Muscle layer of colon (tissue), 2 donors: ENCODE results near the gene DPH5.
"Not testable (repeated sequence)": the region's sequence is repeated elsewhere in the genome, so short reads cannot be mapped to it uniquely, and the experiment has no call there.

Source experiments
- H3K27ac ChIP-seq: one replicate; pipeline ENCODE4 v1.7.0; 2013; ENCODE audit warnings: low read depth, mild to moderate bottlenecking, low read length, moderate library complexity
- H3K27me3 ChIP-seq, 2 donors: one replicate each; pipeline ENCODE4 v1.7.0; 2013; ENCODE audit warnings: low read length in 2 of 2, mild to moderate bottlenecking in 2 of 2; ENCODE audit not compliant: insufficient read depth in 2 of 2, control insufficient read depth in 1 of 2
- H3K36me3 ChIP-seq: one replicate; pipeline ENCODE4 v1.7.0; 2013; ENCODE audit warnings: mild to moderate bottlenecking, low read length; ENCODE audit not compliant: insufficient read depth
- H3K4me1 ChIP-seq: one replicate; pipeline ENCODE4 v1.7.0; 2013; ENCODE audit warnings: mild to moderate bottlenecking, low read length; ENCODE audit not compliant: insufficient read depth
- H3K4me3 ChIP-seq, 2 donors: one replicate each; pipeline ENCODE4 v1.7.0; 2013; ENCODE audit warnings: low read length in 2 of 2, low read depth in 1 of 2, mild to moderate bottlenecking in 1 of 2, moderate library complexity in 1 of 2
- H3K9ac ChIP-seq: one replicate; pipeline ENCODE4 v1.7.0; 2013; ENCODE audit warnings: low read length
- H3K9me3 ChIP-seq: one replicate; pipeline ENCODE4 v1.7.0; 2013; ENCODE audit warnings: mild to moderate bottlenecking, low read length
- donor health status: abdominal sarcoma.
- donor health status: Adenocarcinoma of cecum.

The DPH5 gene

GRCh38 chr1:100950337-100950736, 75.2 kb downstream of the DPH5 start:
- H3K4me1 ChIP-seq, result no peaks in the 10 kb centered on the region
- H3K27ac ChIP-seq, result no peak overlapping the region
- no peaks in the 10 kb centered on the region for H3K27me3 ChIP-seq
- H3K4me3 ChIP-seq, result no peak overlapping the region
- no peaks in the 10 kb centered on the region for H3K9me3 ChIP-seq
- no peaks in the 10 kb centered on the region for H3K36me3 ChIP-seq
- no peak overlapping the region for H3K9ac ChIP-seq

GRCh38 chr1:100949515-100950158, 75.9 kb downstream of the DPH5 start:
- not testable (repeated sequence) for H3K9ac ChIP-seq, H3K4me1 ChIP-seq, H3K9me3 ChIP-seq, H3K36me3 ChIP-seq, H3K27me3 ChIP-seq, H3K4me3 ChIP-seq, H3K27ac ChIP-seq

- H3K4me1 ChIP-seq, H3K4me3 ChIP-seq, H3K27ac ChIP-seq, H3K9me3 ChIP-seq, H3K36me3 ChIP-seq, H3K9ac ChIP-seq, H3K27me3 ChIP-seq: not testable (repeated sequence)
Observed at GRCh38 chr1:100948721-100949405, 76.7 kb downstream of the DPH5 start.

- not testable (repeated sequence) for H3K36me3 ChIP-seq, H3K9me3 ChIP-seq, H3K4me1 ChIP-seq, H3K4me3 ChIP-seq, H3K9ac ChIP-seq, H3K27me3 ChIP-seq, H3K27ac ChIP-seq
Observed at GRCh38 chr1:100947816-100948215, 77.8 kb downstream of the DPH5 start.

- not testable (repeated sequence) for H3K9me3 ChIP-seq, H3K4me1 ChIP-seq, H3K27ac ChIP-seq, H3K27me3 ChIP-seq, H3K4me3 ChIP-seq, H3K9ac ChIP-seq
- H3K36me3 ChIP-seq, result peaks cover 11% of the 10 kb centered on the region
Observed at GRCh38 chr1:100946064-100946463, 79.5 kb downstream of the DPH5 start.

- H3K27ac ChIP-seq, result no peak overlapping the region
- H3K4me1 ChIP-seq, result no peaks in the 10 kb centered on the region
- H3K9me3 ChIP-seq, result no peaks in the 10 kb centered on the region
- peaks cover 11% of the 10 kb centered on the region for H3K36me3 ChIP-seq
- no peak overlapping the region for H3K9ac ChIP-seq
- no peaks in the 10 kb centered on the region for H3K27me3 ChIP-seq
- no peak overlapping the region for H3K4me3 ChIP-seq
Observed at GRCh38 chr1:100943533-100943932, 82.1 kb downstream of the DPH5 start.

GRCh38 chr1:100942304-100943046, 83.1 kb downstream of the DPH5 start:
- Histone ChIP-seq H3K9me3 (no peaks in the 10 kb centered on the region), H3K27me3 (no peaks in the 10 kb centered on the region), H3K27ac (no peak overlapping the region), H3K9ac (no peak overlapping the region), H3K36me3 (peaks cover 11% of the 10 kb centered on the region), H3K4me3 (no peak overlapping the region), H3K4me1 (no peaks in the 10 kb centered on the region)

- H3K4me1 ChIP-seq, result no peaks in the 10 kb centered on the region
- peaks cover 11% of the 10 kb centered on the region for H3K36me3 ChIP-seq
- H3K9ac ChIP-seq, result no peak overlapping the region
- H3K4me3 ChIP-seq, result no peak overlapping the region
- no peaks in the 10 kb centered on the region for H3K27me3 ChIP-seq
- H3K9me3 ChIP-seq, result no peaks in the 10 kb centered on the region
- no peak overlapping the region for H3K27ac ChIP-seq
Observed at GRCh38 chr1:100941580-100942216, 83.9 kb downstream of the DPH5 start.

GRCh38 chr1:100941098-100941527, 84.5 kb downstream of the DPH5 start:
- H3K9me3 ChIP-seq, result no peaks in the 10 kb centered on the region
- no peak overlapping the region for H3K27ac ChIP-seq
- no peaks in the 10 kb centered on the region for H3K27me3 ChIP-seq

More at GRCh38 chr1:100941098-100941527, 84.5 kb downstream of the DPH5 start:
- H3K4me1 ChIP-seq, result no peaks in the 10 kb centered on the region
- no peak overlapping the region for H3K4me3 ChIP-seq
- no peak overlapping the region for H3K9ac ChIP-seq
- peaks cover 11% of the 10 kb centered on the region for H3K36me3 ChIP-seq
